Measurements from ENCODE around the gene PCDHB12.
"Not testable (repeated sequence)": the region's sequence is repeated elsewhere in the genome, so short reads cannot be mapped to it uniquely, and the experiment has no call there.

Gene PCDHB12

DNA sequence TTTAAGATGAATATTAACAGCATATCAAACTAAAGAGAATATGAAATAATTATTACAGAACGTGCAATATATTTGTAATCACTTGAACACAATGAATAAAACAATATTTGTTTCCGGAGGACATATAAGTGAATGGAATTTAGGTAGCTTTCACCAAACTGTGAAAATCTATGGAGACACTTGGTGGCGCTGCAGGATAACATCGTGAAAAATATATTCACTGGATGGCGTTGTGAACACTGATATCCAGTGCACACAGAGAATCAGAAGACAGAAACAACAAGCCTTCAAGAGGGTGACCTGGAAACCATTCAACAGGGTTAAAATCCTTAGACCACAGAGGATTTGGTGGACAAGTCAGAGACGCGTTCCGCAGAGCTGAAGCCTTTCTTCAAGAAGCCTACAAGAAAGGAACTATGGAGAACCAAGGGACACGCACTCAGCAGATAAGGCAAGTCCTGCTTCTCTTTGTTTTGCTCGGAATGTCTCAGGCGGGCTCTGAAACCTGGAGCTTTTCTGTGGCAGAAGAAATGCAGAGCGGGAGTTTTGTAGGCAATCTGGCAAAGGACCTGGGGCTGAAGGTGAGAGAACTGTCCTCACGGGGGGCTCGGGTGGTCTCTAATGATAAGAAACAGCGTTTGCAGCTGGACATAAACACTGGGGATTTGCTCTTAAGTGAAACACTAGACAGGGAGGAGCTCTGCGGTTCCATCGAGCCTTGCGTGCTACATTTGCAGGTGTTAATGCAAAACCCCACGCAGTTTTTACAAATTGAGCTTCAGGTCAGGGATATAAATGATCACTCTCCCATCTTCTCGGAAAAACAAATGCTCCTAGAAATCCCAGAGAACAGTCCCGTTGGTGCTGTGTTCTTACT is 8.9 kb upstream of the PCDHB12 start, which contains the start of gene PCDHB11:
Gene PCDHB11, plus strand, starts transcription at position 269 of the 877 bp plus-strand sequence. Its CDS starts 148 bp downstream, at position 417.
- TF ChIP-seq, protein P1, sequence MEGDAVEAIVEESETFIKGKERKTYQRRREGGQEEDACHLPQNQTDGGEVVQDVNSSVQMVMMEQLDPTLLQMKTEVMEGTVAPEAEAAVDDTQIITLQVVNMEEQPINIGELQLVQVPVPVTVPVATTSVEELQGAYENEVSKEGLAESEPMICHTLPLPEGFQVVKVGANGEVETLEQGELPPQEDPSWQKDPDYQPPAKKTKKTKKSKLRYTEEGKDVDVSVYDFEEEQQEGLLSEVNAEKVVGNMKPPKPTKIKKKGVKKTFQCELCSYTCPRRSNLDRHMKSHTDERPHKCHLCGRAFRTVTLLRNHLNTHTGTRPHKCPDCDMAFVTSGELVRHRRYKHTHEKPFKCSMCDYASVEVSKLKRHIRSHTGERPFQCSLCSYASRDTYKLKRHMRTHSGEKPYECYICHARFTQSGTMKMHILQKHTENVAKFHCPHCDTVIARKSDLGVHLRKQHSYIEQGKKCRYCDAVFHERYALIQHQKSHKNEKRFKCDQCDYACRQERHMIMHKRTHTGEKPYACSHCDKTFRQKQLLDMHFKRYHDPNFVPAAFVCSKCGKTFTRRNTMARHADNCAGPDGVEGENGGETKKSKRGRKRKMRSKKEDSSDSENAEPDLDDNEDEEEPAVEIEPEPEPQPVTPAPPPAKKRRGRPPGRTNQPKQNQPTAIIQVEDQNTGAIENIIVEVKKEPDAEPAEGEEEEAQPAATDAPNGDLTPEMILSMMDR (conservative IDR thresholded peaks at IDR 0.05; ENCODE audit: low read length) = peak; percentile 61
- TF ChIP-seq EZH2phosphoT487 (IDR thresholded peaks at IDR 0.05; ENCODE audit: borderline replicate concordance) = no peak
- Histone ChIP-seq H3K4me3 (ENCODE audit: low read length, poor library complexity, severe bottlenecking) (no peak within 1 kb of the TSS), H3K9me2 (replicated peaks; ENCODE audit: low read depth, low read length) (no peaks in the 10 kb centered on the region), H3K4me1 (ENCODE audit: insufficient read depth, low read length, poor library complexity, severe bottlenecking) (no peaks in the 10 kb centered on the region), H3K79me2 (ENCODE audit: insufficient read depth, low read length) (no peaks in the 10 kb centered on the region), H4K20me1 (ENCODE audit: insufficient read depth, low read length, poor library complexity, severe bottlenecking) (no peaks in the 10 kb centered on the region), H3K9me3 (ENCODE audit: insufficient read depth, low read depth, low read length) (no peaks in the 10 kb centered on the region), H3K9ac (ENCODE audit: low read depth, low read length, poor library complexity, severe bottlenecking) (no peak within 1 kb of the TSS), H3K4me2 (ENCODE audit: low read depth, low read length, poor library complexity, severe bottlenecking) (no peak within 1 kb of the TSS), H2AFZ (ENCODE audit: low read length) (no peak within 1 kb of the TSS), H3F3A (ENCODE audit: low read depth) (no peaks in the 10 kb centered on the region), H3K27me3 (ENCODE audit: insufficient read depth, low read length, poor library complexity, severe bottlenecking) (no peaks in the 10 kb centered on the region), H3K36me3 (ENCODE audit: insufficient read depth, low read length) (no peaks in the 10 kb centered on the region)

DNA sequence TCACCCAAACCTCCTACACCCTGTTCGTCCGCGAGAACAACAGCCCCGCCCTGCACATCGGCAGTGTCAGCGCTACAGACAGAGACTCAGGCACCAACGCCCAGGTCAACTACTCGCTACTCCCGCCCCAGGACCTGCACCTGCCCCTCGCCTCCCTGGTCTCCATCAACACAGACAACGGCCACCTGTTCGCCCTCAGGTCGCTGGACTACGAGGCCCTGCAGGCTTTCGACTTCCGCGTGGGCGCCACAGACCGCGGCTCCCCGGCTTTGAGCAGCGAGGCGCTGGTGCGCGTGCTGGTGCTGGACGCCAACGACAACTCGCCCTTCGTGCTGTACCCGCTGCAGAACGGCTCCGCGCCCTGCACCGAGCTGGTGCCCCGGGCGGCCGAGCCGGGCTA is 7.4 kb upstream of the PCDHB12 start:
- H3K4me2 ChIP-seq (ENCODE audit: low read depth, low read length, poor library complexity, severe bottlenecking); H4K20me1 ChIP-seq (ENCODE audit: insufficient read depth, low read length, poor library complexity, severe bottlenecking); H3F3A ChIP-seq (ENCODE audit: low read depth); H3K4me3 ChIP-seq (ENCODE audit: low read length, poor library complexity, severe bottlenecking); H3K27me3 ChIP-seq (ENCODE audit: insufficient read depth, low read length, poor library complexity, severe bottlenecking); H3K9me2 ChIP-seq (replicated peaks; ENCODE audit: low read depth, low read length); H2AFZ ChIP-seq (ENCODE audit: low read length); H3K9me3 ChIP-seq (ENCODE audit: insufficient read depth, low read depth, low read length); H3K4me1 ChIP-seq (ENCODE audit: insufficient read depth, low read length, poor library complexity, severe bottlenecking); H3K79me2 ChIP-seq (ENCODE audit: insufficient read depth, low read length); H3K36me3 ChIP-seq (ENCODE audit: insufficient read depth, low read length); H3K9ac ChIP-seq (ENCODE audit: low read depth, low read length, poor library complexity, severe bottlenecking): not testable (repeated sequence)

DNA sequence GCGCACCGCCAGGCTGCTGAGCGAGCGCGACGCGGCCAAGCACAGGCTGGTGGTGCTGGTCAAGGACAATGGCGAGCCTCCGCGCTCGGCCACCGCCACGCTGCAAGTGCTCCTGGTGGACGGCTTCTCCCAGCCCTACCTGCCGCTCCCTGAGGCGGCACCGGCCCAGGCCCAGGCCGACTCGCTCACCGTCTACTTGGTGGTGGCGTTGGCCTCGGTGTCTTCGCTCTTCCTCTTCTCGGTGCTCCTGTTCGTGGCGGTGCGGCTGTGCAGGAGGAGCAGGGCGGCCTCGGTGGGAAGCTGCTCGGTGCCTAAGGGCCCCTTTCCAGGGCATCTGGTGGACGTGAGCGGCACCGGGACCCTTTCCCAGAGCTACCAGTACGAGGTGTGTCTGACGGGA is 6.9 kb upstream of the PCDHB12 start:
- not testable (repeated sequence) for H3K9me2 ChIP-seq (replicated peaks; ENCODE audit: low read depth, low read length); H3K4me1 ChIP-seq (ENCODE audit: insufficient read depth, low read length, poor library complexity, severe bottlenecking); H2AFZ ChIP-seq (ENCODE audit: low read length); H3K4me3 ChIP-seq (ENCODE audit: low read length, poor library complexity, severe bottlenecking); H3K9ac ChIP-seq (ENCODE audit: low read depth, low read length, poor library complexity, severe bottlenecking); H4K20me1 ChIP-seq (ENCODE audit: insufficient read depth, low read length, poor library complexity, severe bottlenecking); H3K4me2 ChIP-seq (ENCODE audit: low read depth, low read length, poor library complexity, severe bottlenecking); H3K36me3 ChIP-seq (ENCODE audit: insufficient read depth, low read length); H3K79me2 ChIP-seq (ENCODE audit: insufficient read depth, low read length); H3F3A ChIP-seq (ENCODE audit: low read depth); H3K27me3 ChIP-seq (ENCODE audit: insufficient read depth, low read length, poor library complexity, severe bottlenecking); H3K9me3 ChIP-seq (ENCODE audit: insufficient read depth, low read depth, low read length)

DNA sequence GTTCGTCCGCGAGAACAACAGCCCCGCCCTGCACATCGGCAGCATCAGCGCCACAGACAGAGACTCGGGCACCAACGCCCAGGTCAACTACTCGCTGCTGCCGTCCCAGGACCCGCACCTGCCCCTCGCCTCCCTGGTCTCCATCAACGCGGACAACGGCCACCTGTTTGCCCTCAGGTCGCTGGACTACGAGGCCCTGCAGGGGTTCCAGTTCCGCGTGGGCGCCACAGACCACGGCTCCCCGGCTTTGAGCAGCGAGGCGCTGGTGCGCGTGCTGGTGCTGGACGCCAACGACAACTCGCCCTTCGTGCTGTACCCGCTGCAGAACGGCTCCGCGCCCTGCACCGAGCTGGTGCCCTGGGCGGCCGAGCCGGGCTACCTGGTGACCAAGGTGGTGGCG is 1.8 kb downstream of the PCDHB12 start:
- H2AFZ ChIP-seq (ENCODE audit: low read length); H3K9ac ChIP-seq (ENCODE audit: low read depth, low read length, poor library complexity, severe bottlenecking); H3K9me3 ChIP-seq (ENCODE audit: insufficient read depth, low read depth, low read length); H3F3A ChIP-seq (ENCODE audit: low read depth); H4K20me1 ChIP-seq (ENCODE audit: insufficient read depth, low read length, poor library complexity, severe bottlenecking); H3K4me1 ChIP-seq (ENCODE audit: insufficient read depth, low read length, poor library complexity, severe bottlenecking); H3K27me3 ChIP-seq (ENCODE audit: insufficient read depth, low read length, poor library complexity, severe bottlenecking); H3K36me3 ChIP-seq (ENCODE audit: insufficient read depth, low read length); H3K79me2 ChIP-seq (ENCODE audit: insufficient read depth, low read length); H3K4me3 ChIP-seq (ENCODE audit: low read length, poor library complexity, severe bottlenecking); H3K4me2 ChIP-seq (ENCODE audit: low read depth, low read length, poor library complexity, severe bottlenecking); H3K9me2 ChIP-seq (replicated peaks; ENCODE audit: low read depth, low read length): not testable (repeated sequence)

DNA sequence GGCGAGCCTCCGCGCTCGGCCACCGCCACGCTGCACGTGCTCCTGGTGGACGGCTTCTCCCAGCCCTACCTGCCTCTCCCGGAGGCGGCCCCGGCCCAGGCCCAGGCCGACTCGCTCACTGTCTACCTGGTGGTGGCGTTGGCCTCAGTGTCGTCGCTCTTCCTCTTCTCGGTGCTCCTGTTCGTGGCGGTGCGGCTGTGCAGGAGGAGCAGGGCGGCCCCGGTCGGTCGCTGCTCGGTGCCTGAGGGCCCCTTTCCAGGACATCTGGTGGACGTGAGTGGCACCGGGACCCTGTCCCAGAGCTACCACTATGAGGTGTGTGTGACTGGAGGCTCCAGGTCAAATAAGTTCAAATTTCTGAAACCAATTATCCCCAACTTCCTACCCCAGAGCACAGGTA is 2.3 kb downstream of the PCDHB12 start:
- not testable (repeated sequence) for H3K79me2 ChIP-seq (ENCODE audit: insufficient read depth, low read length); H3K36me3 ChIP-seq (ENCODE audit: insufficient read depth, low read length); H3K4me1 ChIP-seq (ENCODE audit: insufficient read depth, low read length, poor library complexity, severe bottlenecking); H3K9me2 ChIP-seq (replicated peaks; ENCODE audit: low read depth, low read length); H3F3A ChIP-seq (ENCODE audit: low read depth); H3K9me3 ChIP-seq (ENCODE audit: insufficient read depth, low read depth, low read length); H4K20me1 ChIP-seq (ENCODE audit: insufficient read depth, low read length, poor library complexity, severe bottlenecking); H3K4me3 ChIP-seq (ENCODE audit: low read length, poor library complexity, severe bottlenecking); H3K9ac ChIP-seq (ENCODE audit: low read depth, low read length, poor library complexity, severe bottlenecking); H2AFZ ChIP-seq (ENCODE audit: low read length); H3K4me2 ChIP-seq (ENCODE audit: low read depth, low read length, poor library complexity, severe bottlenecking); H3K27me3 ChIP-seq (ENCODE audit: insufficient read depth, low read length, poor library complexity, severe bottlenecking)

DNA sequence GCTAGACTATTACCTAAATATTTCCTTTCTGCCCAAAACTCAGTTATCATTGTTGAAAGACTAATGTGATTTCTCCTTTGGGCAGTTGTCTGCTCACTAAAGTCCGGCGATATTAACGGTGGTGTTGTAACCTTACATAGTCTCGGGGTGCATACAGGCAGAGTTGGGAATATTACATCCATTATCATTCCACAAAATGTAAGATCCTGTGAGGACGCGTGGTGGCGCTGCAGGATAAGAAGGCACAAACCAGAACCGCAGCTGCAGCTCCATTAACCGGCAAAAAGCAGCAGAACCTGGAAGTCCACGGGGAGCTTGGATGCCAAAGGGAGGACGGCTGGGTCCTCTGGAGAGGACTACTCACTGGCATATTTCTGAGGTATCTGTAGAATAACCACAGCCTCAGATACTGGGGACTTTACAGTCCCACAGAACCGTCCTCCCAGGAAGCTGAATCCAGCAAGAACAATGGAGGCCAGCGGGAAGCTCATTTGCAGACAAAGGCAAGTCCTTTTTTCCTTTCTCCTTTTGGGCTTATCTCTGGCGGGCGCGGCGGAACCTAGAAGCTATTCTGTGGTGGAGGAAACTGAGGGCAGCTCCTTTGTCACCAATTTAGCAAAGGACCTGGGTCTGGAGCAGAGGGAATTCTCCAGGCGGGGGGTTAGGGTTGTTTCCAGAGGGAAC is 5.3 kb downstream of the PCDHB12 start, which contains the start of gene PCDHB13:
Gene PCDHB13, plus strand, starts transcription at position 264 of the 684 bp plus-strand sequence. Its CDS starts 205 bp downstream, at position 469.
- not testable (repeated sequence) for H3K9me2 ChIP-seq (replicated peaks; ENCODE audit: low read depth, low read length); H3F3A ChIP-seq (ENCODE audit: low read depth); H3K4me2 ChIP-seq (ENCODE audit: low read depth, low read length, poor library complexity, severe bottlenecking); H3K9ac ChIP-seq (ENCODE audit: low read depth, low read length, poor library complexity, severe bottlenecking); H3K4me3 ChIP-seq (ENCODE audit: low read length, poor library complexity, severe bottlenecking); H3K36me3 ChIP-seq (ENCODE audit: insufficient read depth, low read length); H3K9me3 ChIP-seq (ENCODE audit: insufficient read depth, low read depth, low read length); H4K20me1 ChIP-seq (ENCODE audit: insufficient read depth, low read length, poor library complexity, severe bottlenecking); H2AFZ ChIP-seq (ENCODE audit: low read length); H3K79me2 ChIP-seq (ENCODE audit: insufficient read depth, low read length); H3K4me1 ChIP-seq (ENCODE audit: insufficient read depth, low read length, poor library complexity, severe bottlenecking); H3K27me3 ChIP-seq (ENCODE audit: insufficient read depth, low read length, poor library complexity, severe bottlenecking)
